ENCODE results near the gene PPP1R3A. TPM values are rescaled to one million over a fixed set of nuclear protein-coding genes. Genes with fewer than 3 reads are reported as not detected.

Gene PPP1R3A
- total RNA-seq, 1 donor from 2014 or later, result not detected

DNA sequence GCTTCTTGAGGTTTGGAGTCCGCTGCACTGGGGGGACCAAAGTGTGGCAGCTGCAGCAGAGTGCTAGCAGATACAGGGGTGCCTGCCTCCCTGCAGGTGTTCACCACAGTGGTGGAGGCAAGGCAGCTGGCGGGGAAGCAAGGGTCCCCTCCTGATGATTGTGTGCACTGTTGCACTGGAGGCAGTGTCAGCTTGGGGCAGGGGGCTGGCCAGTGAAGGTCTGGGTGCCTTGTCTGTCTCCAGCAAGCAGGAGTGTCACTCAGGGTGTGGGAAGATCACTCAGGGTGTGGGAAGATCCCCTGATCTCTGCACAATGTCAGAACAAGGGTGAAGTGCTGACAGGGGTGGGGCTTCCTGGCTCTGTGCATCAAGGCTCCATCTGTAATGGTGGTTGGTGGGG lies 36.3 kb upstream of the PPP1R3A start:
- FAIRE-seq, result no peak

GRCh38 chr7:113953553-113953952 lies 34.7 kb upstream of the PPP1R3A start:
- Histone ChIP-seq H2AFZ (ENCODE audit: low read depth, low read length) (no peak overlapping the region), H3K9me3 (ENCODE audit: insufficient read depth, low read depth, low read length) (no peaks in the 10 kb centered on the region), H3K4me1 (ENCODE audit: insufficient read depth, low read length) (no peaks in the 10 kb centered on the region), H3K27me3 (ENCODE audit: insufficient read depth, low read length) (no peaks in the 10 kb centered on the region), H3K9ac (ENCODE audit: low read length) (no peak overlapping the region), H3K27ac (ENCODE audit: low read depth, low read length) (no peak overlapping the region), H3K79me2 (ENCODE audit: insufficient read depth, low read length) (no peaks in the 10 kb centered on the region), H3K4me2 (ENCODE audit: low read length) (no peak overlapping the region), H4K20me1 (ENCODE audit: insufficient read depth, low read length) (no peaks in the 10 kb centered on the region), H3K4me3 (ENCODE audit: insufficient read depth, low read depth, low read length) (no peak overlapping the region), H3K36me3 (ENCODE audit: insufficient read depth, low read length) (no peaks in the 10 kb centered on the region)
- TF ChIP-seq CTCF (IDR thresholded peaks at IDR 0.05; ENCODE audit: insufficient read depth, low read depth, low read length), result no peak
- no peak for TF ChIP-seq EZH2 (IDR thresholded peaks at IDR 0.05; ENCODE audit: insufficient read depth, low read length)
- Mint-ChIP-seq H3K36me3 (ENCODE audit: low read depth, unreplicated experiment) (no peaks in the 10 kb centered on the region), H3K27me3 (ENCODE audit: low read depth, unreplicated experiment) (no peaks in the 10 kb centered on the region), H3K27ac (ENCODE audit: unreplicated experiment) (no peak overlapping the region), H3K4me1 (ENCODE audit: low read depth, unreplicated experiment) (no peaks in the 10 kb centered on the region), H3K4me3 (ENCODE audit: unreplicated experiment) (no peak overlapping the region), H3K9me3 (ENCODE audit: unreplicated experiment) (peaks cover 18% of the 10 kb centered on the region)
- DNase-seq (ENCODE audit: low read depth), result no peak
- FAIRE-seq, result no peak

More for the DNA sequence above, 36.3 kb upstream of the PPP1R3A start:
- no peak overlapping the region for H3K9ac ChIP-seq (ENCODE audit: low read length)
- no peak overlapping the region for H3K4me3 ChIP-seq (ENCODE audit: insufficient read depth, low read depth, low read length)
- H3K27ac Mint-ChIP-seq (ENCODE audit: unreplicated experiment), result no peak overlapping the region
- no peak overlapping the region for H3K4me2 ChIP-seq (ENCODE audit: low read length)
- H3K9me3 Mint-ChIP-seq (ENCODE audit: unreplicated experiment), result peaks cover 18% of the 10 kb centered on the region
- no peak for DNase-seq (ENCODE audit: low read depth)
- H2AFZ ChIP-seq (ENCODE audit: low read depth, low read length), result no peak overlapping the region
- H3K36me3 Mint-ChIP-seq (ENCODE audit: low read depth, unreplicated experiment), result no peaks in the 10 kb centered on the region
- H3K79me2 ChIP-seq (ENCODE audit: insufficient read depth, low read length), result no peaks in the 10 kb centered on the region
- no peaks in the 10 kb centered on the region for H3K36me3 ChIP-seq (ENCODE audit: insufficient read depth, low read length)
- no peaks in the 10 kb centered on the region for H3K4me1 Mint-ChIP-seq (ENCODE audit: low read depth, unreplicated experiment)
- no peaks in the 10 kb centered on the region for H3K27me3 ChIP-seq (ENCODE audit: insufficient read depth, low read length)
- H3K27ac ChIP-seq (ENCODE audit: low read depth, low read length), result no peak overlapping the region
- H3K4me3 Mint-ChIP-seq (ENCODE audit: unreplicated experiment), result no peak overlapping the region
- H3K9me3 ChIP-seq (ENCODE audit: insufficient read depth, low read depth, low read length), result peaks cover 7% of the 10 kb centered on the region
- H3K27me3 Mint-ChIP-seq (ENCODE audit: low read depth, unreplicated experiment), result no peaks in the 10 kb centered on the region
- no peak for TF ChIP-seq EZH2 (IDR thresholded peaks at IDR 0.05; ENCODE audit: insufficient read depth, low read length)
- TF ChIP-seq CTCF (IDR thresholded peaks at IDR 0.05; ENCODE audit: insufficient read depth, low read depth, low read length), result no peak
- H4K20me1 ChIP-seq (ENCODE audit: insufficient read depth, low read length), result no peaks in the 10 kb centered on the region
- H3K4me1 ChIP-seq (ENCODE audit: insufficient read depth, low read length), result no peaks in the 10 kb centered on the region

DNA sequence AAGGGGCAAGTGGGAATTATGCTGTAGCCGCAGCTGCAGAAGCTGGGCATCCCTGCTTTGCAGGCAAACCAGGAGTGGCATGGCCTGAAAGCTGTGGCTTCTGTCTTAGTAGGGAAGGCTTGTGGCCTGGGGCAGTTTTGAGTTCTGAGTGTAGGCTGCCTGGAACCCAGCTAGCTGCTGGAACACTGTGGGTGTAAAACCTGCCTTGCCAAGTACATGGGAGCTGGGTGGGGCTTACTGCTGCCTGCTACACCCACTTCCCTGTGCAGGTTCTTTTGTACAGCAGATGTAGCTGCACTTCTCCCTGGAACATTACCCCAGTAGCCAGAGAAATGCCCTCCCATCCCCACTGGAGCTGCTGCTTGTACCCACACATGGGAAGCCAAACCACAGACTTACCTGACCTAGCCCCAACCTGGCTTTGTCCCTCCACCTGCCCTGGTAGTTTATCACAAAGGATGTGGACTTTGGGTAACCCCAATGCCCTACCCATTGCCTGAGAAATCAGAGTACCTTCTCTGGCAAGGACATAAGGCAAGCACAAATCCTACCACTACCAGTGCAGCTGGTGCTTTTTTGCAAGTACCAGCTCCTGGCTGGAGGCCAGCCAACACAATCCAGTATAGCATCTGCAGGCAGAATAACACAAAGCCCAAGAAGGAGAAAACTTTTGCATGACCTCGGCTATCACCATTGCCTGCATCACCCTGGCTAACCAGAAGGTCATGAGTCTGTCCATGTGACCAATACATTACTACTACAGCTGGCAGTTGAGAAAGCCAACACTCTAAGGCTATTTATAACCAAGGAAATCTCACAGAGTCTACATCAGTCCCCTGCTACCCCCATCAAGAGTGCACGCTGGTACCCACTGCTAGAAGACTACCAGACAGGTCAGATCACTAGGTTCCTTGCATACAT lies 26.5 kb upstream of the PPP1R3A start:
- no peaks in the 10 kb centered on the region for H3K36me3 Mint-ChIP-seq (ENCODE audit: low read depth, unreplicated experiment)
- H4K20me1 ChIP-seq (ENCODE audit: insufficient read depth, low read length), result no peaks in the 10 kb centered on the region
- DNase-seq (ENCODE audit: low read depth) (no peak), FAIRE-seq (no peak)
- TF ChIP-seq CTCF (IDR thresholded peaks at IDR 0.05; ENCODE audit: insufficient read depth, low read depth, low read length) (no peak), EZH2 (IDR thresholded peaks at IDR 0.05; ENCODE audit: insufficient read depth, low read length) (no peak)
- H3K79me2 ChIP-seq (ENCODE audit: insufficient read depth, low read length), result no peaks in the 10 kb centered on the region
- H3K27me3 Mint-ChIP-seq (ENCODE audit: low read depth, unreplicated experiment), result peaks cover 6% of the 10 kb centered on the region
- no peaks in the 10 kb centered on the region for H3K9me3 Mint-ChIP-seq (ENCODE audit: unreplicated experiment)
- no peaks in the 10 kb centered on the region for H3K4me1 ChIP-seq (ENCODE audit: insufficient read depth, low read length)
- H3K36me3 ChIP-seq (ENCODE audit: insufficient read depth, low read length), result no peaks in the 10 kb centered on the region
- H3K4me2 ChIP-seq (ENCODE audit: low read length), result no peak overlapping the region
- no peak overlapping the region for H3K9ac ChIP-seq (ENCODE audit: low read length)
- H3K4me1 Mint-ChIP-seq (ENCODE audit: low read depth, unreplicated experiment), result no peaks in the 10 kb centered on the region
- H3K27me3 ChIP-seq (ENCODE audit: insufficient read depth, low read length), result no peaks in the 10 kb centered on the region
- no peak overlapping the region for H3K27ac Mint-ChIP-seq (ENCODE audit: unreplicated experiment)
- H3K27ac ChIP-seq (ENCODE audit: low read depth, low read length), result no peak overlapping the region
- no peak overlapping the region for H3K4me3 ChIP-seq (ENCODE audit: insufficient read depth, low read depth, low read length)
- no peak overlapping the region for H3K4me3 Mint-ChIP-seq (ENCODE audit: unreplicated experiment)
- H3K9me3 ChIP-seq (ENCODE audit: insufficient read depth, low read depth, low read length), result no peaks in the 10 kb centered on the region
- no peak overlapping the region for H2AFZ ChIP-seq (ENCODE audit: low read depth, low read length)

All from astrocyte (in vitro differentiated cells and primary cell).